ENCODE results near the gene COX17.

COX17 gene

DNA sequence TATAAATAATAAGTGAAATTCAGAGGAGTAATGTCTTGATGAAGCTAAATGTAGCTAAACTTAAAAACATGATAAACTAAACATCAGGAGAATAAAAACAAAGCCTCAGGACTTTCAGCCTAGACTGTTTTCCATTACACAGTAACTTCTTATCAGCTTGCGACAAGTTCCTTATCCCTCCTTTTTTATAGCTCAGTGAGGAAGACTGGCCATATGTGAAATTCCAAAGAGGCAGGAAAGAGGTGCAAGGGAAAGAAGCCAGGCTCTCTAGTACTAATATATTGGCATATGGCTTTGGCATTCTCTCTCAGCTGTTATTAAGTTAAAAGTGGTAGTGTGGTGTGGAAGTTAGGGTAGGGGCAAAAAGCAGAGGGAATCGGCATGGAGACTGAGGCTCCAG is 4.4 kb downstream of the COX17 start:
- no peak for DNase-seq

DNA sequence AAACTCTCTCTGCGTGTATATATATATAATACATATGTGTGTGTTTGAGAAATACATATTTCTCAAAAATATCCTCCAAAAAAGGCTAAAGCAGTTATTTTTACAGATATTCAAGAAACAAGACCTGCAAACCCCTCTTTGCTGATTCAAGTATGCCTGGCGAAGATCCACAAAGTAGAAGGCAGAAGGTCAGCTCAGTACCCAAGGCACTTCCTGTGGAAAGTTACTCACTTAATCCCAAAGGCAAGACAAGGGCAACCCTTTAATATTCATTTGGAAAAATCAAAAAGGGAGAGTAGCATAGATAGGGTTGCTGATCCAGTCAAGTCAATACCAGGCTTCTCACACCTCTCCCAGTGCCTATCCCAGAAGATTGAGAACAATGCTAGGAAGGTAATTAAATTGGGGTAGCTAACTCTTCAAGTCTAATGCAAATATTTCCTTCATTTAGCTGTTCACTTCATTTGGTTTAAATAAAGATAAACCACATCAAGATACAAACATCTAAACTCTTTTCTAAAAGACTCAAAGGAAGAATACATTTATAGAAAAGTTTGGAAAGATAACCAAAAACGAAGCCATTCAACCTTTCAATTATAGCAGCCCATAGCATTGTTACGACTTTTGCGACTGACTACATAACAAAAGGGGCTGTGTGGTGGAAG is 7.2 kb downstream of the COX17 start:
- DNase-seq: no peak

DNA sequence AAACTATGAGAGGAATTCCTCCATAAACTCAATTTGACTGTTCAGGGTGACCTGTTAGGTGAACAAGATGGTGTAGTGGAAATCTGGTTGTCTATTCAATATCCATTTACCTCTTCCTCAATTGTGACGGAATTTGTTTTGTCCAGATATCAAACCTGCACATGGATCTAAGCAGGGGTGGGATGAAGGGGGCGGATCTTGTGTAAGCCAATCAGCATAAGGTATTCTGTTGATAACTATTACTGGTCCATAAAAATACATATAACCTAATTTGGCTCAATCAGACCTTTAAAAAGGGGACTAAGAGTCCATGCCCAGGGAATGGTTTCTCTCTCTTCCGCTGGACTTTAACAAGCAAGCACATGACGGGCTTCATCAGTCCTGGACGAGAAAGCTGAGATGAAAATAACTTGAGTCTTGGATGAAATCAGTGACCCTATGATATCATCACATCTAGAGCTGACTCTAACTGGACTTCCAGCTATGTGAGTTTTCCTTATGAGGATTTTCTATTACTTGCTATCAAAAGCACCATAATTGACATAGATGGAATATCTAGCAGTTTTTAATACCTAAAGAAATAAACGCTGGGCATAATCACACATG is 11.1 kb downstream of the COX17 start:
- DNase-seq: no peak

DNA sequence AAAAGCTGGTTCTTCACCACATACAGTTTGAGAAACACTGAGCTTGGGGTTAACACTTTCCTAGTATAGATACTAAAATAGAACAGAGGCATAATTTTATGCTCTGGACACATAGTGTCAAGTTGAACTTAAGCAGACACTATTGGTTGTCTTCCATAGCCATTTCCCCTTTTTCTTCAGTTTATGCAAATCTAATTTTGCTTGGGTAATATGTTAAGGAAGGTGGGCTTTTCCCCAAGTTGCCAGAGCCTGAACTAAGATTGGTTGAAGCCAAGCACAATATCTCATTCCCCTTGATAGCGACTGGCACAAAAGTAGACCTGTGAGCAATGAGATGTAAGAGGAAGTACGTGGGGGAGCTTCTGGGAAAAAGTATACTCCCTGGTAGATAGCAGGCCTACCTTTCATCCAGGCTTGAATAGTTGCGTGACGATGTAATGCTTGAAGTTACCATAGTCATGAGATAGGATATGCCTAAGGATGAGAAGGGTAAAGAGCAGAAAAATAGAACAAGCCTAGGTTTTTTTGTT is 12.3 kb downstream of the COX17 start:
- no peak for DNase-seq

DNA sequence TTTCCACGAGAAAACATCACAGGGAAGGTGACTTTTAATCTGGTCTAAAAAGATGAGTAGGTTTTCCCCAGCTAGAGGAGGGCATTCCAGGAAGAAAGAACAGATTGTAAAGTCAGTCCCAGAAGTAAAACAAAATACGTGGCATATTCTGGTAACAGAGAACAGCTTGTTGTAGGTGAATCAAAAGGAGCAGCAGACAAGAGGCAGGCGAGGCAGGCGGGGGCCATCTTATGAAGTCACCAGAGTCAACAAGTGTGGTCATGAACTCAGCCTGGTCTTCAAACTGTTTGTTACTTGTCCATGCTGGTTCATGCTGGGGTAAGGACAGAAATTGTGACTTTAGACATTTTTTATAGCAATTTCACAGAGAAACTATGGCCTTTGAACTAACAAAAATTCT is 12.8 kb downstream of the COX17 start:
- DNase-seq: no peak

DNA sequence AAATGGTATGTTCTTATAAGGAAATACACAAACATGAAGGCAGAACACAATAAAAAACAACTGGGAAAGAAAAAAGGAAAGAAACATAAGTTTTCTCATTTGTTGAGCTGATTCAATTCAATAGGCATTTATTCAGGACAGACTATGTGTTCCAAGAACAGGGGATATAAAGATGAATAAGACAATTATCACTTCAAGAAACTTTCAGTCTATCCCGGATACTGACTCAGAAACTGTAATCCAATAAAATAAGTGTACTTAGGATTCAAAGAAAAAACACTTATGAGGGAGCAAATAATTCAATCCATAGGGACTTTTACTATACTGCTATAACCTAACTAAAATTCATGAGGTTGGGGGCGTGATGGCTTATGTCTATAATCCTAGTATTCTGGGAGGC is 13.3 kb downstream of the COX17 start:
- no peak for DNase-seq

DNA sequence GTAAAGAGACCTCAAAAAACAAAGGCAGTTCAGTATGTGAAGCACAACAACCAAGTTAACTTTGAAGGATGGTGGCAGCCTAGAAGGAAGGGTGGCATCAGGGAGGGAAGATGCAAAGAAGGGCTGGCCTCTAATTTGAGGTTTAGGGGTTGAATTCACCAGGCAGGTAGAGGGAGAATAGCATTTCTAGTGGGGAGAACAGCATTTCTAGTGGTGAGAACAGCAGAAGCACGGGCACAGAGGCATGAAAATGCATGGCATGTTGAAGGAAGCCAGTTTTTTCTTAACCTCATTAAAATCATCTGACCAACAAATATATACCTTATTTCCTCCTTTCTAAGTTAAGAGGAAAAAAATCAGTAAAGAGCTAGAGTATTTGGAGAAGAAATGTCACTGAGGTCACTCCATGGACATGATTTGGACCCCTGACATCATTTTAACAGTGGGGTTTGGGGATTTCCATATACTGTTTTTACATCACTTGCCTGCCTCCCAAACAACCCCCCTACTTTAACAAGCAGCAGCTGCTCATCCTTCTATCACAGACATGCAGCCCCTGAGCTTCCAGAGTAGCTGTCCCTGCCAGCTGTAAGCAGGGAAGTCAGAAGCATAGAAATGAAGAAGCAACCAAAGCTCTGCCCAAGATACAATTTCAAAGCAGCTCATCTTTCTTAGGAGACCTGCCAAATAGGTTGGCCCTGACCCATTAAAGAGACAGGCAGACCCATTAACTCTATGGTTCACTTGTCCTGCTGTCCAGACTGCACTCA is 14.4 kb downstream of the COX17 start:
- DNase-seq: no peak

DNA sequence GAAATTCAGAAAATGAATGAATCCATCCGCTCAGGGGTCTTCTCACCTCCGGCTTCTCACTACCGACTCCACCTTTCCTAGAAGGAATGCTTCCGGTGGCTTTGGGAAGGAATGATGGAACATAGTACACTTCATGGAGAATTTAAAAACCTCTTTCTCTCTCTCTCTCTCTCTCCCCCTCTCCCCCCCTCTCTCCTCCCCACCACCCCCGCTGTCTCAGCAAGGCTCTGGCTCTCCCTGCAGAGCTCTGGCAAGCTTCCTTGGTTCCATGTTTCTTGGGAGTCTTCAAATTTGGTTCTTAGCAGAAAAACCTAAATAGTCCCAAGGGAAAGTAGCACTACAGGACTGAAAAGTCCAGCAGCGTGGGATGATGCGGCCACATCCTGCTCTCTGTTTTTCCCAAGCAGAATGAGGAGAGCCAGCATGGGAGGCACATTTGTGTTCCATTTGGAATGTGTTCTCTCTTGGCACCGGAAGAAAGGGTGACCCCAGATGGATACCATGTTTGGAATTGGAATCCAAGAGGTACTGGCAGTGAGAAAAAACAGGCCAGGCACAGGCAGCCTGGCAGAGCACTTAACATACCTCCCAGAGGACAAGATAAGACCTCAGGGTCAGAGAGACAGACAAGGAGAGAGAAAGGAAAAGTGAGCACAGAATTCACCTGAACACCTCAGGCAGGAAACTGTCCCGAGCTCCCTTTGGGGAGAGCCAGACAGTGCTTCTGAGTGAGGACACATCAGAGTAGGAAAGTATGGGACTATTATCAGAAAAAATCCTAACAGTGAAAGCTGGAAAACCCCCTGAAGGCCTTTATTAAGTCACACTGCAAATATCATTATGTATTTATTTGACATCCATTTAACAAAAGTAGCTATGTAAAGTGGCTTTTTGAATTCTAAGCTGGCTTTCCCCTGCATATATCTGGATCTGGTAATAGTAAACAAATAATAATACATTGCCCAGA is 16.4 kb downstream of the COX17 start, which contains the start of gene POPDC2:
Gene POPDC2, minus strand, starts transcription at position 116 of the 967 bp plus-strand sequence. CDS start 166 bp downstream, outside the sequence.
- no peak for DNase-seq

DNA sequence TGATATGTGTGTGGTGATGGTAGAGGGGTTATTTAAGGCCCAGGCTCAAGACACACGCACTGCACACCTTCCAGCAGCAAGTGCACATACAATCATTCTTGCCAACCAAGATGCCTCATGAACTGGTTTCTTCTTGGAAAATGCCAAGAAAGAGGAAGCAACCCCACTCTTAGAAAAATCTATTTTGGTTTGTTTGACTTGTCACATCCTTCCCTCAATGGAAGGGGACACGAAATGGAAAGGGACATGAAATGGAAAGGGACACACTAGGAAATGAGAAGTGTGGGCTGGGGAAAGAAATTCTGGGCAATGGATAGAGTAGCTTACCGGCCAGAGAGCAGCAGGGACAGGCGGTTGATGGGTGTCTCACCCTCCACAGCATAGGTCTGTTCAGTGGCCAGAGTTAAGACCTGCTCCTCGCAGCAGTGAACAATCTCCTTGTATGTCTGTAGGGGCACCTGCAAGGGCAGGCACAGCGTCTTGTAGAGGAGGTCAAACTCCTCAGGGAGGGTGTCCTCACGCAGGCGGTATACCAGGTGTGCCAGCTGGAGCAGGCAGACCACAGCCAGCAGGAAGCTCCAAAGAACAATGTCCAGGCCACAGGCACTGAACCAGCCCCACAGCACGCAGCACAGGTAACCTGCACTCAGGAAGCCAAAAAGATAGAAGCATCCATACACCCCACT is 17.5 kb downstream of the COX17 start:
- no peak for DNase-seq

DNA sequence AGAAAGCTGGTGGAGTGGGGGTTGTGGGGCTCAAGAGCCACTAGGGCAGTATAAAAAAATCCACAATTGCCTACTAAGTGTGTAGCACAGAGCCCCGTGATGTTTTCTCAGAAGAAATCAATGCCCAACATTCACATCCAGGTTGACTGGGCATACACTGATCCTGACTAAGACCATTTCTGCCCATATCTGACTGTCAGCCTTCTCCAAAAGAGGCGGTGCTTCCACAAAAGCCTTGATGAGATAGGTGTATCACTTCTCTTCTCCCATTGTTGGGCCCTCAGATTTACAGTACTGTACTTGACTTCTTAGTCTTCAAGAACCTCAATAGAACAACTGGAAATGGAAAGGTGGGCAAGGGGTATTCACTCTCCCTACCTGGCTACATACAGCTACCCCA is 18.2 kb downstream of the COX17 start:
- DNase-seq: no peak

DNA sequence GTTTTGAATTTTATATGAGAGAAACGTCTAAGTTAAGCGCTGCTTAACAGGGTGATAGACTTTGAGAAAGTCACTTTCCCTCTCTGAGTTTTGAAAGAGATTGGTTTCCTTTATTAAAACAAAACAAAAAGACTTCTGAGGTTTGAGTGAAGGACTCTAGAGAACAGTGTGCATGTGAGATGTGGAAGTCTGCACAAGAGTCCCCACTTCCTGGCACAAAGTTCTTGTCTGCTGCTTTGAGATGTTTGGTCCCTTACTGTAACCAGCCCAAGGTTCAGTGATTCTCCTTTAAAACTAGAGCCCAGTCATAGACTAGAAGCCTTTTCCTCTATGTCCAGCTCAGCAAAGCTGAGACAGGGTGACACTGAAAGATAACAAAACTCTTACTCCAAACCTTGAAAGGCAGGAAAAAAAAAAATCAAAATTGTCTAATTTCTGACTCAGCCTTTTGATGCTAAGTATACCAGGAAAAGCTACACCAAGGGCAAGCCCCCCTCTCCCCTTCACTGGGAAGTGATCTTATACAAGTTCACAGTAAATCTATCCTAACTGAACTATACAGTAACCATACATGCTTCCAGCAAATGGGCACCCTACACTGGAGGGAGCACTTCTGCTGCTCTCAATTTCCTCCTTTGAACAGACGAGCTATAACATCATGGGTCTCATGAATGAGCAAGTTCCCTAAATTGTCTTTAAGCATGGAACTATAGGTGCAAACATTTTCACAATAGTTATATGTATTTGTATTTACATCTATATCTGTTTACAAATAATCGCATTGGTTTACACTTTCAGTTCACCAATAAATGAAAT is 19.1 kb downstream of the COX17 start:
- no peak for DNase-seq

DNA sequence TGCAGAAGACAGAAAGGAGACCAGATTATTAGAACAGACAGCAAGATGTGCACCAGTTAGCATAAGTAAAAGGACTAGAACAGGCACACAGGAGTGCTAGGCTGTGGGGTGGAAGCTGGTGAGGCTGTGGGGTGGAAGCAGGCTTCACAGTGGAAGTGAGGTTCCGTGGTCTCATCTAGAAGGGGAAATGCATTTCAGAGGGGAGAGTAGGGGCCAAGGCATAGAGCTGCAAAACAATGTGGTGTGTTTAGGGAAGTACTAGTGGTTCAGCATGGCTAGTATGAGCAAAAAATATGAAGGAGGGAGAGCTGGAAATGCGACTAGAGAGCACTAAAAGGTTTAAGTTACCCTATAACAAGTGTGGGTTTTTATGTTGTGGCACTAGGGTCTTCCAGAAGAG is 23.3 kb downstream of the COX17 start:
- no peak for DNase-seq

DNA sequence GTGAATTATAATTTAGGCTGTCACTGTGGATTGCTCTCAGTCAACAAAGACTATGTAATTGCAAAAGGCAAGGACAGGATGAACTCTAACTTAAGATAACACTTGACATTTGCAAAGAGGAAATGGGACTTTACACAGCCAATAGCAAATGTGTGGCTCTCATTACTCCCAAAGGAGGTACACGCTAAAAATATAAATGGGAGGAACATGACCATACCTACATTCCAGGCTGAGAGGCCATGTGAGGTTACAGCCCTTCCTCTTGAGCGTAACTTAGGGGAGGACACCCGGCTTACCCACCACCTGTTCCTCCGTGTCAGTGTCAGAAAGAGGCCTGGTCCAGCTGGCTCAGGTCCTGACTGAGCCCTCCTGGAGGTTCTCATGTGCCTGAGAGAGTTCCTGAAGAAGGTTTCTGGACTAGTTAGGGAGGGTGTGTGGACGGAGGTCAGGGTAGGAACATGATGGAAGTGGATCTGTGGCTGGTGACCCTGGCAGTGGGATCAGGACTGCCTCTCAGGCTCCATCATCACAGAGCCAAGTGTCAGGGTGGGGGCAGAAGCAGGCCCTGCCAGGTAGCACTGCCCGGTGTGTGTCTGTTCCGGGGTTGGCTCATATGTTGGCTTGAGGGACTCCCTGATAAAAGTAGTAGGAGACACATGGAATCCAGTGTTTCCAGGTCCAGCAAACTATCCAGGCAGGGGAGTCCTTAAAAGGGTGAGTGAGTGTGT is 24.7 kb downstream of the COX17 start:
- no peak for DNase-seq

DNA sequence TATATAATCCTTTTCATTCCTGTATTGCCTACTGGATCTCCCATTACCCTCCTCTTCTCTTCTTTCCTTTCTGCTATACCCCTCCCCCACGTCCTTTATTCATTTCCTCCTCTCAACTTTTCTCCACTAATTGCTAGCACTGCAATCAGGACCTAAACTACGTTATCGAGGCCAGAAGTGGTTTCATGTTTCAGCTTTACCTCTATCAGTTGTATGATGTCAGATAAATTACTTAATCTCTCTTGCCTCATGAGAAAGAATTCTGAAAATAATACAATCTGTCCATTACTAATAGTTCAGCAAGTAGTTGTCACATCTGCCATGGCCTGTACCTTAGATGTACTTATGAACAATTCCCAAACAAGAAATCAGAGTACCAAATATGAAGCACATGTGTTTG is 27.4 kb downstream of the COX17 start:
- DNase-seq: no peak

DNA sequence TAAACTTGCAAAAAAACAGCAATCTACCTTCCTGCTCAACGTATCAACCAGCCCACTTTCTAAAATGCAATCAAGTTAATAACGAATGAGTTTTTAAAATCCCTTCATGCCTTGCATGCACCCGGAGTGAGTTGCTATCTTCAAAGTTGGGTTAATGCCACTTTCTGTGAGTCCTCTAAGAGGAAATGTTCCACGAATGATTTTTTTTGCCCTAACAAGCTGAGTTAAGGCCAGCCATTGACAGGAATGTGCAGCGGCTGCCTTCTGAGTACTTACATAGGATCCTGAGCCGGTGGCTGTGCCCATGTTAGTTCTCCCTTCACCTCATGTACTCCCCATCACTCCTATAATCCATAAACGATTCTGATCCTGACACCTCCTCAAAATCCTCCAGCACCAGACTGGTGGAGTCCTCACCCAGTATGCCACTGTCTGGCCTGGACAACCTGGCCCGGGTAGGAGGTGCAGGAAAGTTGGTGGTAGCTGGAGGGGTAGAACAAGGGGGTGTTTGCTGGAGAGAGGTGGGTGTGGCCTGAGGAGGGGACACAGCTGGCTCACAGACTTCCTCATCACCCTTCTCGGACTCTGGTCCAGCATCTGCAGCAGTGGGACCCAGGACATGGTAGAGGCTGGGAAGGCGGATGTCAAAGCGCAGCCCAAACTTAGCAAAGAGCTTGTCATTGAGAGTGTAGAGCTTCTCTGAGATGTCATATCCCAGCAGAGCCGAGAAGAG is 29.2 kb downstream of the COX17 start:
- no peak for DNase-seq

DNA sequence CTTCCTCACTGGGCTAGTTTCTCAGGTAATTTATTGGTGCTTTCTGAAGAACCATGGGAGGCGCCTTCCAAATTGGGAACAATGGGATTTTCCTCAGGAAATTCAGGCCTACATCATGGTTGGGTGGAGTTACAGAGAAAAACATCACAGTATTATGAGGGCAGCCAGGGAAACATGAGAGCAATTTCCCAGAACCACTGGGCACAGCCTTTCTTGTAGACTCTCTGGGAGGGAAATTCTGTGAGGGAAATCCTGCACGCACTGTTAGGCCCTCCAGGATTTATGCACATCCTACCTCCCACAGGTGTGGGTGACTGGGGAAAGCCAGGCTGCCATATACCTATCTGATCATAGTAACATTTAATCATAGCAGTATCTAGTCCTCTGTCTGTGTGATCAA is 30.0 kb downstream of the COX17 start:
- DNase-seq: no peak

DNA sequence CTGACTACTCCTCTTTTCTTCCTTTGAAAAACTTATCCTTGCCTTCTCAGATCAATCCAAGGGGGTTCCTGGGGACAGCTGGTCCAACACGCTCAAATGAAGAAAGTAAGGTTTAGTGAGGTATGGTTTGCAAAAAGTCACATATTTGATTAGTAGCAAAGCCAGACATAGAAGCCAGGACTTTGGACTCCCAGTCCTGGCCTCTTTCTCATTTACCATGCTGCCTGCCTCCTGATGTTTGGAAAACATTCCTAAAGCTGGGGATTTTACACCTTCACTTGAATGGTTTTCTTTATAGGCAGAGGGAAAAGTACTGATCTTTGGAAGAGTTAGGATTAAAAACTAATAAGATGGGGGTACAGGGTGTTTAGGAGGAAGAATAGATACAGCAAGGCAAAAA is 31.4 kb downstream of the COX17 start:
- DNase-seq: no peak

DNA sequence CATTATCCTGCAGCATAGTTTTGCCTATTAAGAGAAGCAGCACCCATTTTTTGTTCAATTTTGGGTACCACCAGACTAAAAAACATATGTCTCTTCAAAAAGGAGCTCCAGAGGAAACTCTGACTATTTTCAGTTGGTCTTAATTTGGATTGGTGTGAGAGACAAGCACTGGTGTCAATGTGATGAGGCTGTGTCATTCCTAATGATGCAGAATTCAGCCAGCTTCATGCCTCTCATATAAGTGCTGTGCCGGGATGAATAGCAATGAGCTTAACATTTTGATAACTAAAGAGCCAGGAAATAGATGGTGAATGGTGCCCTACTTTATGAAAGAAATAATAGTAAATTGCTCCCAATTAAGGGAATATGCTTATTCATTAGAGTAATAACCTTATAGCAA is 32.7 kb downstream of the COX17 start:
- no peak for DNase-seq

DNA sequence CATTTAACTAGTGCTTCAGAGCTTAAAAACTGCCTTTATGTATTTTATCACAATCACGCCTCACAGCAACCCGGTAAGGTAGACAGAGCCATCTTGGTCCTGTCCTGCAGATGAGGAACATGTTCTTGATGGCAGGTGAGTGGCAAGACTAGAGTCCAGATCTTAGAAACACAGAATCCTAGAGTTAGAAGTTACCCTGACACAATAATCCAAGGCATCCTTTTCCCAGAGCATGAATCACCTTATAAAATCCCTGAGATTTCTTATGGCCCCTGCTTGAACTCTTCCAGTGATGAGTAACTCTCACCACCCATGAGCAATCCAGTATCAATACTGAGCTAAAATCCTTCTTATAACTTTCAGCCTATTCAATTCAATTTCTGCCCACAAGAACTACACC is 33.7 kb downstream of the COX17 start:
- DNase-seq: no peak

Data from SHP77 treated with DMSO at 0.1 percent for 48 hours (cell line).